Neuronal stem cell (in vitro differentiated cells): Measurements from ENCODE around the gene SART1.

Experiments used
- DNase-seq: peaks from one replicate; pipeline ENCODE4 v3.0.0-alpha.2; 2013; ENCODE audit warnings: low spot score
- H2AFZ ChIP-seq: one replicate; pipeline ENCODE4 v1.6.1; 2013; ENCODE audit warnings: mild to moderate bottlenecking, low read length, inconsistent platforms
- H2AK5ac ChIP-seq: 2 replicates; pipeline ENCODE4 v1.6.1; 2013; ENCODE audit warnings: low read depth, mild to moderate bottlenecking, inconsistent platforms, low read length, moderate library complexity, mixed read lengths
- H2BK120ac ChIP-seq: 2 replicates; pipeline ENCODE4 v1.6.1; 2013; ENCODE audit warnings: low read depth, mild to moderate bottlenecking, inconsistent platforms, low read length, moderate library complexity, mixed read lengths
- H2BK12ac ChIP-seq: one replicate; pipeline ENCODE4 v1.6.1; 2013; ENCODE audit warnings: low read length, inconsistent platforms
- H2BK15ac ChIP-seq: 2 replicates; pipeline ENCODE4 v1.6.1; 2013; ENCODE audit warnings: mild to moderate bottlenecking, low read length, inconsistent platforms, mixed read lengths
- H2BK5ac ChIP-seq: one replicate; pipeline ENCODE4 v1.6.1; 2013; ENCODE audit warnings: inconsistent platforms, mild to moderate bottlenecking, low read length, moderate library complexity
- H3K14ac ChIP-seq: one replicate; pipeline ENCODE4 v1.6.1; 2013; ENCODE audit warnings: low read length, inconsistent platforms
- H3K18ac ChIP-seq: 2 replicates; pipeline ENCODE4 v1.6.1; 2013; ENCODE audit warnings: low read length, inconsistent platforms
- H3K23ac ChIP-seq: 2 replicates; pipeline ENCODE4 v1.6.1; 2013; ENCODE audit warnings: low read depth, mild to moderate bottlenecking, mixed read lengths, low read length, inconsistent platforms; ENCODE audit not compliant: poor library complexity
- H3K27ac ChIP-seq: replicated peaks from 3 replicates; pipeline ENCODE4 v1.5.1; 2013; ENCODE audit warnings: low read length, inconsistent platforms
- H3K27me3 ChIP-seq, 3 experiments: 2 replicates each; pipeline ENCODE4 v1.6.1; 2013; ENCODE audit warnings: low read length in 3 of 3, mild to moderate bottlenecking in 2 of 3, inconsistent platforms in 1 of 3, low read depth in 1 of 3, mixed read lengths in 1 of 3, moderate library complexity in 1 of 3; ENCODE audit not compliant: control insufficient read depth in 3 of 3, insufficient read depth in 3 of 3
- H3K36me3 ChIP-seq, 2 donors: replicated peaks in 1 of 2; 2 replicates each; pipeline ENCODE4 v1.6.1; 2013; ENCODE audit warnings: low read length in 2 of 2; ENCODE audit not compliant: control insufficient read depth in 2 of 2, insufficient read depth in 2 of 2
- H3K4ac ChIP-seq: 2 replicates; pipeline ENCODE4 v1.6.1; 2013; ENCODE audit warnings: inconsistent platforms, mild to moderate bottlenecking, low read length, moderate library complexity
- H3K4me1 ChIP-seq, 2 donors: 1 replicate in 1 of 2; 2 replicates in 1 of 2; pipeline ENCODE4 v1.6.1; 2013; ENCODE audit warnings: low read length in 2 of 2, low read depth in 1 of 2; ENCODE audit not compliant: control insufficient read depth in 2 of 2, insufficient read depth in 1 of 2
- H3K4me2 ChIP-seq: one replicate; pipeline ENCODE4 v1.6.1; 2013; ENCODE audit warnings: mild to moderate bottlenecking, low read length, inconsistent platforms; ENCODE audit not compliant: insufficient read depth, poor library complexity, severe bottlenecking
- H3K4me3 ChIP-seq, 2 donors: 2 replicates each; pipeline ENCODE4 v1.5.1; 2013; ENCODE audit warnings: low read length in 2 of 2, mild to moderate bottlenecking in 2 of 2, inconsistent platforms in 1 of 2, moderate library complexity in 1 of 2
- H3K79me1 ChIP-seq: one replicate; pipeline ENCODE4 v1.6.1; 2013; ENCODE audit warnings: low read depth, mild to moderate bottlenecking, inconsistent platforms, low read length, moderate library complexity
- H3K9ac ChIP-seq: one replicate; pipeline ENCODE4 v1.6.1; 2013; ENCODE audit warnings: mild to moderate bottlenecking, low read depth, low read length, inconsistent platforms; ENCODE audit not compliant: poor library complexity
- H3K9me3 ChIP-seq, 2 donors: replicated peaks in 1 of 2; 2 replicates each; pipeline versions ENCODE3 to v1.6.1; 2013; ENCODE audit warnings: low read length in 2 of 2, mild to moderate bottlenecking in 2 of 2, inconsistent platforms in 1 of 2, low read depth in 1 of 2, mixed read lengths in 1 of 2, moderate library complexity in 1 of 2; ENCODE audit not compliant: control insufficient read depth in 2 of 2, insufficient read depth in 1 of 2
- H4K8ac ChIP-seq: one replicate; pipeline ENCODE4 v1.6.1; 2013; ENCODE audit warnings: low read depth, mild to moderate bottlenecking, inconsistent platforms, low read length, moderate library complexity
- H4K91ac ChIP-seq: one replicate; pipeline ENCODE4 v1.6.1; 2013; ENCODE audit warnings: low read length, low read depth, mild to moderate bottlenecking, inconsistent platforms; ENCODE audit not compliant: poor library complexity
- WGBS, 2 donors: extraction: QIAGEN DNeasy Blood & Tissue Kit; methylation state at CpG; one replicate each; pipeline ENCODE4 v1.1.7; 2013; ENCODE audit warnings: missing lambda C conversion rate in 2 of 2, mixed read lengths in 1 of 2; ENCODE audit not compliant: insufficient read length in 2 of 2, insufficient replicate concordance in 1 of 2; ENCODE audit errors: extremely low coverage in 2 of 2; 5-methylcytosine and 5-hydroxymethylcytosine counted together

Gene SART1

GRCh38 chr11:65918211-65919140 is 43.1 kb upstream of the SART1 start, which contains the start of gene C11orf68:
Gene C11orf68 (minus strand): TSS chr11:65919062. CDS start chr11:65919031, 31 bp downstream.
- Histone ChIP-seq H3K36me3 (peaks cover 20 to 42% of the 10 kb centered on the region in 2 donors), H2BK12ac (peak within 1 kb of the TSS; percentile 89), H3K23ac (peak within 1 kb of the TSS; percentile 97), H3K4ac (no peak within 1 kb of the TSS), H4K91ac (no peak within 1 kb of the TSS), H3K4me3 (peak within 1 kb of the TSS; percentile 95 to 100), H2BK5ac (peak within 1 kb of the TSS; percentile 93), H4K8ac (no peak within 1 kb of the TSS), H2AFZ (peak within 1 kb of the TSS; percentile 98), H3K27ac (no peak within 1 kb of the TSS), H3K14ac (peak within 1 kb of the TSS; percentile 91), H2BK120ac (peak within 1 kb of the TSS; percentile 72), H3K9me3 (peaks cover 0 to 2% of the 10 kb centered on the region in 2 donors), H3K4me1 (peaks cover 16 to 17% of the 10 kb centered on the region in 2 donors), H2AK5ac (peak within 1 kb of the TSS; percentile 66), H3K4me2 (peak within 1 kb of the TSS; percentile 98), H3K9ac (peak within 1 kb of the TSS; percentile 97), H3K27me3 (no peaks in the 10 kb centered on the region), H3K79me1 (peaks cover 22% of the 10 kb centered on the region), H3K18ac (peak within 1 kb of the TSS; percentile 97), H2BK15ac (peak within 1 kb of the TSS; percentile 74)
- DNase-seq = no peak
- WGBS, 2 donors = no CpG with 5 or more reads among the region's 77 CpGs

- Histone ChIP-seq H2AK5ac (peak within 1 kb of the TSS; percentile 66), H3K4me1 (peaks cover 16 to 17% of the 10 kb centered on the region in 2 donors), H3K14ac (peak within 1 kb of the TSS; percentile 91), H2BK15ac (peak within 1 kb of the TSS; percentile 74), H2BK12ac (peak within 1 kb of the TSS; percentile 86), H3K9me3 (peaks cover 0 to 2% of the 10 kb centered on the region in 2 donors), H3K27ac (no peak within 1 kb of the TSS), H2BK5ac (peak within 1 kb of the TSS; percentile 93), H4K91ac (no peak within 1 kb of the TSS), H2BK120ac (peak within 1 kb of the TSS; percentile 72), H3K36me3 (peaks cover 20 to 44% of the 10 kb centered on the region in 2 donors), H2AFZ (peak within 1 kb of the TSS; percentile 98), H3K23ac (peak within 1 kb of the TSS; percentile 97), H4K8ac (no peak within 1 kb of the TSS), H3K79me1 (peaks cover 22% of the 10 kb centered on the region), H3K4me2 (peak within 1 kb of the TSS; percentile 98), H3K27me3 (no peaks in the 10 kb centered on the region), H3K9ac (peak within 1 kb of the TSS; percentile 97), H3K4me3 (peak within 1 kb of the TSS; percentile 95 to 100), H3K4ac (no peak within 1 kb of the TSS), H3K18ac (peak within 1 kb of the TSS; percentile 97)
- DNase-seq = peak; percentile 98
- WGBS, 2 donors = no CpG with 5 or more reads among the region's 59 CpGs
These were observed 42.4 kb upstream of the SART1 start, which contains the start of gene DRAP1 for GRCh38 chr11:65919141-65919572. Gene DRAP1 (plus strand): TSS chr11:65919426. CDS start chr11:65919502, 76 bp downstream.

- no peaks in the 10 kb centered on the region for H3K27me3 ChIP-seq
- DNase-seq = no peak
- WGBS, 2 donors = no CpG with 5 or more reads among the region's 60 CpGs
- H2BK15ac ChIP-seq = peak overlapping the region; percentile 49
- peaks cover 0 to 2% of the 10 kb centered on the region in 2 donors for H3K9me3 ChIP-seq
- H2BK120ac ChIP-seq = peak overlapping the region; percentile 72
- H2BK5ac ChIP-seq = no peak overlapping the region
- H2BK12ac ChIP-seq = no peak overlapping the region
- peak overlapping the region; percentile 98 for H2AFZ ChIP-seq
- H3K18ac ChIP-seq = peak overlapping the region; percentile 94
- no peak overlapping the region for H3K27ac ChIP-seq
- H3K23ac ChIP-seq = peak overlapping the region; percentile 97
- H3K4me3 ChIP-seq = peak overlapping the region; percentile 90 to 95
- H3K14ac ChIP-seq = peak overlapping the region; percentile 89
- no peak overlapping the region for H3K4ac ChIP-seq
- H4K91ac ChIP-seq = no peak overlapping the region
- peaks cover 22% of the 10 kb centered on the region for H3K79me1 ChIP-seq
- H4K8ac ChIP-seq = no peak overlapping the region
- H3K4me2 ChIP-seq = peak overlapping the region; percentile 98
- H3K9ac ChIP-seq = peak overlapping the region; percentile 94
- H3K4me1 ChIP-seq = peaks cover 16 to 17% of the 10 kb centered on the region in 2 donors
- H2AK5ac ChIP-seq = peak overlapping the region; percentile 21
- H3K36me3 ChIP-seq = peaks cover 20 to 46% of the 10 kb centered on the region in 2 donors
These were observed 41.8 kb upstream of the SART1 start for GRCh38 chr11:65919573-65920371.
